ENCODE results near the gene UGT2B15.
"Not testable (repeated sequence)": the region's sequence is repeated elsewhere in the genome, so short reads cannot be mapped to it uniquely, and the experiment has no call there.

UGT2B15 gene

DNA sequence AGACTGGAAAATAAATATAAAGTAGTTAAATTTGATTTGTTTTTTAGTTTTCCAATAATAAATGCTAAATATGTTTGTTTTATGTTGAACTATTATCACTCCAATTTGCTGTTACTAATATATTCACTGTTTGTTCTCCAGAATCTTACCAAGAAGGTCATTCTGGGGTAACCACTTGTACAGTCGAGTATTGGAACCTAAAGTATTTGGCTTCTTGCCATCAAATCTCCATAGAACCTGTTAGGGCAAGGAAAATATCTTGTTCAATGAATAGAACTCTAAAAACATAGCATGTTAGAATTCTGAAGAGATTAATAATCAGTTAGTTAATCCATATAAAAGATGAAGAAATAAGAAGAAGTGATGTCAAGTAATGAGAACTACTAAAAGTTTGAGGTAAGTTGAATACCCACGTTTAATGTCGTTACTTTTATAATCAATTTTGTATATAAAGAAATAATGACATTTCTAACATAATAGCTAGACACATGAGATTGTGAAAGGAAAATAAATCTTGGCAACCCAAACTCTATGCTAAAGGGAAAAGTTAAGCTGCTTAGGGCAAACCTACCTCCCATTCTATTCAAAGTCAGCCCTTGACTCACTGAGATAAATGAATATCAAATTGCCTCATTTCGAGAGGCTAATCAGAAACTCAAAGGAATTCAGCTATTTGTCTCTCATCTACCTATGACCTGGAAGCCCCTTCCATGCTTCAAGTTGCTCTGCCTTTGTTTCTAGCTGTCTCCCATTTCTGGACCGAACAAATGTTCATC, 15.3 kb downstream of the UGT2B15 start:
- no peaks in the 10 kb centered on the region for H3K9me3 ChIP-seq (ENCODE audit: control insufficient read depth, insufficient read depth, low read length)
- H3K27me3 ChIP-seq (ENCODE audit: control insufficient read depth, insufficient read depth, low read length), result no peaks in the 10 kb centered on the region
- H3K36me3 ChIP-seq (ENCODE audit: control insufficient read depth, insufficient read depth, low read length), result no peaks in the 10 kb centered on the region
- H3K4me3 ChIP-seq (ENCODE audit: low read depth, low read length), result no peak overlapping the region
- no peak overlapping the region for H3K9ac ChIP-seq (ENCODE audit: low read depth, low read length)
- peaks cover 8% of the 10 kb centered on the region for H3K4me1 ChIP-seq (ENCODE audit: control insufficient read depth, insufficient read depth, low read length)

DNA sequence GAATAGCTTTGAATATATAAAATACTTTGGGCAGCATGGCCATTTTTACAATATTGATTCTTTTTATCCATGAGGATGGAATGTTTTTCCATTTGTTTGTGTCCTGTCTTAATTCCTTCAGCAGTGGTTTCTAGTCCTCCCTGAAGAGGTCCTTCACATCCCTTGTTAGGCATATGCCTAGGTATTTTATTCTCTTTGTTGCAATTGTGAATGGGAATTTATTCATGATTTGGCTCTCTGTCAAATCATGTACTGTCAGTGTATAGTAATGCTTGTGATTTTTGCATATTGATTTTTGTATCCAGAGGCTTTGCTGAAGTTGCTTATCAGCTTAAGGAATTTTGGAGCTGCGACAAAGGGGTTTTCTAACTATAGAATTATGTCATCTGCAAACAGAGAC, 18.5 kb downstream of the UGT2B15 start:
- Histone ChIP-seq H3K27me3 (ENCODE audit: control insufficient read depth, insufficient read depth, low read length) (no peaks in the 10 kb centered on the region), H3K9me3 (ENCODE audit: control insufficient read depth, insufficient read depth, low read length) (no peaks in the 10 kb centered on the region), H3K4me1 (ENCODE audit: control insufficient read depth, insufficient read depth, low read length) (peaks cover 8% of the 10 kb centered on the region), H3K9ac (ENCODE audit: low read depth, low read length) (no peak overlapping the region), H3K4me3 (ENCODE audit: low read depth, low read length) (no peak overlapping the region), H3K36me3 (ENCODE audit: control insufficient read depth, insufficient read depth, low read length) (no peaks in the 10 kb centered on the region)

DNA sequence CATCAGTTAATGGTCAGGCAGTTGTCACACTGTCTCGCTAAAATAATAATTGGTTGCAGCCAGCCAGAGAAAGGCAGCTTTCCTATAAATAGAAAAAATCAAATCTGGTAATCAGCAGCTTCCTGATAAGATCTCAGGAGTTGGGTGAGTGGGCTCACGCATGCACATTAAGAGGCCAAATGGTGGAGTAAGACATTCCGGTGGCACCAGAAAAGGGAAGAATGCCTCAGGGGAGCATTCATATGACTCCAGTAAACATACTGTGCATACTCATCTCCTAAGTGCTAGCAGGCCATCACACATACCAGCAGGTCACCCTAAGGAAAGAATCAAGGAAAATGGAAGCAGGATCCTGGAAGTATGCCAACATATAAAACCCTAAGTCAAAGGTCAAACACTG, 40.1 kb downstream of the UGT2B15 start:
- Histone ChIP-seq H3K27me3 (ENCODE audit: control insufficient read depth, insufficient read depth, low read length) (no peaks in the 10 kb centered on the region), H3K9me3 (ENCODE audit: control insufficient read depth, insufficient read depth, low read length) (no peaks in the 10 kb centered on the region), H3K36me3 (ENCODE audit: control insufficient read depth, insufficient read depth, low read length) (no peaks in the 10 kb centered on the region), H3K4me3 (ENCODE audit: low read depth, low read length) (no peak overlapping the region), H3K4me1 (ENCODE audit: control insufficient read depth, insufficient read depth, low read length) (no peaks in the 10 kb centered on the region), H3K9ac (ENCODE audit: low read depth, low read length) (no peak overlapping the region)

DNA sequence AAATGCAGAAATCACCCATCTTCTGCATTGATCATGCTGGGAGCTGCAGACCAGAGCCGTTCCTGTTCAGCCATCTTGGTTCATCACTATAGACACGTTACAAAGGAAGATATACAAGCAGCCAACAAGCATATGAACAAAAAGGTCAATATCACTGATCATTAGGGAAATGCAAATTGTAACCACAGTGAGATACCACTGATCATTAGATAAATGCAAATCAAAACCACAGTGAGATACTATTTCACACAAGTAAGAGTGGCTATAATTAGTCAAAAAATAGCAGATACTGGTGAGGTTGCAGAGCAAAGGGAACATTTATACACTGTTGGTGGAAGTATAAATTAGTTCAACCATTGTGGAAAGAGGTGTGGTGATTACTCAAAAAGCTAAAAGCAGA, 47.7 kb downstream of the UGT2B15 start:
- H3K4me1 ChIP-seq (ENCODE audit: control insufficient read depth, insufficient read depth, low read length); H3K9me3 ChIP-seq (ENCODE audit: control insufficient read depth, insufficient read depth, low read length); H3K4me3 ChIP-seq (ENCODE audit: low read depth, low read length); H3K27me3 ChIP-seq (ENCODE audit: control insufficient read depth, insufficient read depth, low read length); H3K36me3 ChIP-seq (ENCODE audit: control insufficient read depth, insufficient read depth, low read length); H3K9ac ChIP-seq (ENCODE audit: low read depth, low read length): not testable (repeated sequence)

DNA sequence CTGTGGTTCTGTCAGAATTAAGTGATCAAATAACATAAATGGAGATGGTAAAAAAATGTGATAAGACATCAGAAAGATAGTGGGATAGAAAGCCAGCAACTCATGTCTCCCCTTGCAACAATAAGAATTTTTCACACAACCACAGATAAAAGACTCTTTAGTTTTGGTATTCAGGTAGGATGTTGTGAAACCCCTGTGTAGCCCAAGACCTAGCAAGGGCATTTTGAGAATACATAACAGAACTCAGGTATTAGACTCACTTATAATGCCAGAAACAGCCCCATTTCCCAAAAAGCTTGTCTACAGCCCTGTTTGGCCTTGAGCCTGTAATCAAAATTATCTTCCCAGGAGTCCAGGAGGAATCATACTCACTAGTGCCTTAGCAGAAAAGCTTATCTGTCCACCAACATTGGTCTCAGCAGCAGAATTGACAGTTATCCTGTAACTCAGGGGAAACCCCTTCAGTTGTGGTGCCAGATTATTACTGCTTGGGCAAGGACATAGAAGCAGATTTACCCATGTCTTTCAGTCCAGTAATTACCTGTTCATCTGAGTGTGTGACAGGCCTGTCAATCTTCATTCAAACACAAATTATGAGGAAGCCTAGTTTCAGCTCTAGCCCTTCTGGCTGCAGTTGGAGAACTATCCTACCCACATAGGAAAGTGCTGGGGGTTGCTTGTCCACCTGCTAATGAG, 53.3 kb downstream of the UGT2B15 start:
- no peaks in the 10 kb centered on the region for H3K36me3 ChIP-seq (ENCODE audit: control insufficient read depth, insufficient read depth, low read length)
- H3K4me1 ChIP-seq (ENCODE audit: control insufficient read depth, insufficient read depth, low read length), result no peaks in the 10 kb centered on the region
- H3K27me3 ChIP-seq (ENCODE audit: control insufficient read depth, insufficient read depth, low read length), result no peaks in the 10 kb centered on the region
- no peak overlapping the region for H3K4me3 ChIP-seq (ENCODE audit: low read depth, low read length)
- H3K9me3 ChIP-seq (ENCODE audit: control insufficient read depth, insufficient read depth, low read length), result no peaks in the 10 kb centered on the region
- no peak overlapping the region for H3K9ac ChIP-seq (ENCODE audit: low read depth, low read length)

DNA sequence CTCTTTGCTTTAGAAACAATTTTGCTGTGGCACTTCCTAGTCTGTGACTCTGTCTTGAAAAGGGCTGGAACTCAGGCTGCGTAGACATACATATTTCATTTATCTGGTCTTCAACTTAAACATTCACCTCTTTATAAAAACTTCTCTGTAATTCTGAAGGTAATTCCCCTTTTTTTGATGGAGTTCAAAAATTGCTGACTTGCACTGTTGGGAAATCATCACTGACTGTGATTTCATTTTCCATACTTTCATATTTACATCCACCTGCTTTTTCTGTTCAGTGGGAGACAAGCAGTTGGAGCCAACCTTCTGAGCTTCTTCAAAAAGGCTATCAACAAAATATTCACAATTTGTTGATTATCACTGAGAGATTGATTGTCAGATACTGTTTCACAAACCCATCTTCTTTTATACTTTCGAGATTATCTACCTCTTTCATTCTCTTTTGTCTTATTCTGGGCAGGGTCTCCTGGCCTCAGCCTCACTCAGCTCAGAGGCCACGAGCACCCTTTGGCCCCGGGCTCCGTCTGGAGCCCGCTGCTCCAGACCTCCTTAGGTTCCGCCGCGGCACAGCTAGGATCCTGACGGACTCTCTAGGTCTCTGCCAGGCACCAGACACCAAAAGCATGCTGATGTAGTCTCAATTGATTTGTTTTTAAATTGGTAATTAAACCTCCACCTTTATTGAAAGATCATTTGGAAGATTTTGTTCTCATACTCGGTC, 54.6 kb downstream of the UGT2B15 start:
- H3K36me3 ChIP-seq (ENCODE audit: control insufficient read depth, insufficient read depth, low read length), result no peaks in the 10 kb centered on the region
- no peak overlapping the region for H3K9ac ChIP-seq (ENCODE audit: low read depth, low read length)
- no peak overlapping the region for H3K4me3 ChIP-seq (ENCODE audit: low read depth, low read length)
- no peaks in the 10 kb centered on the region for H3K27me3 ChIP-seq (ENCODE audit: control insufficient read depth, insufficient read depth, low read length)
- H3K9me3 ChIP-seq (ENCODE audit: control insufficient read depth, insufficient read depth, low read length), result no peaks in the 10 kb centered on the region
- no peaks in the 10 kb centered on the region for H3K4me1 ChIP-seq (ENCODE audit: control insufficient read depth, insufficient read depth, low read length)

DNA sequence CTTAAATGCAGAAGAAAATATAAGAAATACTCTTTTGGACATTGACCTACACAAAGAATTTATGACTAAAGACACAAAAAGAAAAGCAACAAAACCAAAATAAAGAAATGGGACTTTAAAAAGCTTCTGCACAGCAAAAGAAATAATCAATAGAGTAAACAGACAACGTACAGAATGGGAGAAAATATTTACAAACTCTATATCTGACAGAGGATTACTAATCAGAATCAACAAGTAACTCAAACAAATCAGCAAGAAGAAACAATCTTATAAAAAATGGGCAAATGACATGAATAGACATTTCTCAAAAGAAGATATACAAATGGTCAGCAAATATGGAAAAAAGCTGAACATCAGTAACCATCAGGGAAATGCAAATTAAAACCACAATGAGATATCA, 56.7 kb downstream of the UGT2B15 start:
- Histone ChIP-seq H3K9me3 (ENCODE audit: control insufficient read depth, insufficient read depth, low read length) (no peaks in the 10 kb centered on the region), H3K4me1 (ENCODE audit: control insufficient read depth, insufficient read depth, low read length) (no peaks in the 10 kb centered on the region), H3K4me3 (ENCODE audit: low read depth, low read length) (no peak overlapping the region), H3K36me3 (ENCODE audit: control insufficient read depth, insufficient read depth, low read length) (no peaks in the 10 kb centered on the region), H3K9ac (ENCODE audit: low read depth, low read length) (no peak overlapping the region), H3K27me3 (ENCODE audit: control insufficient read depth, insufficient read depth, low read length) (no peaks in the 10 kb centered on the region)

DNA sequence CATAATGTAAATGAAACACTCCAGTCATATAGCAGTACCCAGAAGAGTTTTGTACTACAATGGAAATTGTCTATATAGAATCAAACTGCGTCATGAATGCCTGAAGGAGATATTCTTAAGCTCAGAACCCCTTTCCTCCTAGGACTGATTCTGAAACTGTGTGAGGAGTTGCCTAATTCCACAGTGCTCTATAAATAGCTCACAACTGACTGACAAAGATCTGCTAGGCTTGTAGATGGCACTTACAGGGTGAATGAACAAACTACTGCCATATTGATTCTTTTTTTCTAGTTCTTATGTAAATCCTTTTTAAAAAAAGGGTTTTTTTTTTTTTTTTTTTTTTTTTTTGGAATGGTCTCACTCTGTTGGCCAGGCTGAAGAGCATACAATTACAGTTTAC, 64.2 kb downstream of the UGT2B15 start:
- no peaks in the 10 kb centered on the region for H3K4me1 ChIP-seq (ENCODE audit: control insufficient read depth, insufficient read depth, low read length)
- no peaks in the 10 kb centered on the region for H3K9me3 ChIP-seq (ENCODE audit: control insufficient read depth, insufficient read depth, low read length)
- H3K4me3 ChIP-seq (ENCODE audit: low read depth, low read length), result no peak overlapping the region
- no peaks in the 10 kb centered on the region for H3K27me3 ChIP-seq (ENCODE audit: control insufficient read depth, insufficient read depth, low read length)
- no peaks in the 10 kb centered on the region for H3K36me3 ChIP-seq (ENCODE audit: control insufficient read depth, insufficient read depth, low read length)
- no peak overlapping the region for H3K9ac ChIP-seq (ENCODE audit: low read depth, low read length)

DNA sequence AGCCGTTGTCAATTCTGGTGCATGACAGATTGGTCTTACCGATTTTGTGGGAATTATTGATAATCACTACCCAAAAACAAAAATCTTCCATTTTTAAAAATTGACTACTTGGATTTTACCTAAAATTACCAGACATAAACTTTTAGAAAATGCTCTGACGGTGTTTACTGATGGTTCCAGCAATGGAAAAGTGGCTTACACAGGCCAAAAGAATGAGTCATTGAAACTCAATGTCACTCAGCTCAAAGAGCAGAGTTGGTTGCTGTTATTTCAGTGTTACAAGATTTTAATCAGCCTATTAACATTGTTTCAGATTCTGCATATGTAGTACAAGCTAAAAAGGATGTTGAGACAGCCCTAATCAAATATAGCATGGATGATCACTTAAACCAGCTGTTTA, 71.3 kb downstream of the UGT2B15 start:
- Histone ChIP-seq H3K4me1 (ENCODE audit: control insufficient read depth, insufficient read depth, low read length) (no peaks in the 10 kb centered on the region), H3K36me3 (ENCODE audit: control insufficient read depth, insufficient read depth, low read length) (no peaks in the 10 kb centered on the region), H3K9ac (ENCODE audit: low read depth, low read length) (no peak overlapping the region), H3K9me3 (ENCODE audit: control insufficient read depth, insufficient read depth, low read length) (no peaks in the 10 kb centered on the region), H3K27me3 (ENCODE audit: control insufficient read depth, insufficient read depth, low read length) (no peaks in the 10 kb centered on the region), H3K4me3 (ENCODE audit: low read depth, low read length) (no peak overlapping the region)

DNA sequence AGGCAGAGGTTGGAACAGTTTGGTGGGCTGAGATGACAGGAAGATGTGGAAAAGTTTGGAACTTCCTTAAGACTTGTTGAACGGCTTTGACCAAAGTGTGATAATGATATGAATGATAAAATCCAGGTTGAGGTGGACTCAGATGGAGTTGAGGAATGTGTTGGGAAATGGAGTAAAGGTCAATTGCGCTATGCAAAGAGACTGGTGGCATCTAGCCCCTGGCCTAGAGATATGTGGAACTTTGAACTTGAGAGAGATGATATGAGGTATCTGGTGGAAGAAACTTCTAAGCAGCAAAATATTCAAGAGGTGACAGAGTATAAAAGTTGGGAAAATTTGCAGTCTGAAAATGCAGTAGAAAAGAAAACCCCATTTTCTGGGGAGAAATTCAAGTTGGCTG, 73.0 kb downstream of the UGT2B15 start:
- Histone ChIP-seq H3K4me1 (ENCODE audit: control insufficient read depth, insufficient read depth, low read length) (no peaks in the 10 kb centered on the region), H3K4me3 (ENCODE audit: low read depth, low read length) (no peak overlapping the region), H3K27me3 (ENCODE audit: control insufficient read depth, insufficient read depth, low read length) (no peaks in the 10 kb centered on the region), H3K9me3 (ENCODE audit: control insufficient read depth, insufficient read depth, low read length) (no peaks in the 10 kb centered on the region), H3K36me3 (ENCODE audit: control insufficient read depth, insufficient read depth, low read length) (no peaks in the 10 kb centered on the region), H3K9ac (ENCODE audit: low read depth, low read length) (no peak overlapping the region)

Measured in iPS-15b (cell line).